Epithelial cell of proximal tubule (primary cell): ENCODE measurements around the gene KIF3A. TPM values are rescaled to one million over a fixed set of nuclear protein-coding genes. Genes with fewer than 3 reads are reported as not detected.
A peak's percentile ranks its signal among the peaks of the same experiment; 100 is the strongest.

Source experiments
- DNase-seq: peaks from one replicate; pipeline ENCODE4 v3.0.0-alpha.2; 2011; ENCODE audit warnings: low read depth
- H3K4me3 ChIP-seq: 2 replicates; pipeline ENCODE4 v1.5.1; 2011; ENCODE audit warnings: low read depth, mild to moderate bottlenecking, low read length
- total RNA-seq: library from RNA; depleted of rRNA; stranded (reverse); fragments of >200 nt; gene quantifications from 2 replicates; pipeline ENCODE4 v1.2.3, GENCODE V29; 2015
- TF ChIP-seq, protein P1 (sequence below): conservative IDR thresholded peaks from 2 replicates; pipeline ENCODE4 v1.5.1; 2012; ENCODE audit warnings: low read depth, mild to moderate bottlenecking, low read length

The KIF3A gene
- total RNA-seq, 1 donor from 2014 or later: 7.6 TPM

- H3K4me3 ChIP-seq: no peak overlapping the region
- no peak for DNase-seq
- TF ChIP-seq, protein P1, sequence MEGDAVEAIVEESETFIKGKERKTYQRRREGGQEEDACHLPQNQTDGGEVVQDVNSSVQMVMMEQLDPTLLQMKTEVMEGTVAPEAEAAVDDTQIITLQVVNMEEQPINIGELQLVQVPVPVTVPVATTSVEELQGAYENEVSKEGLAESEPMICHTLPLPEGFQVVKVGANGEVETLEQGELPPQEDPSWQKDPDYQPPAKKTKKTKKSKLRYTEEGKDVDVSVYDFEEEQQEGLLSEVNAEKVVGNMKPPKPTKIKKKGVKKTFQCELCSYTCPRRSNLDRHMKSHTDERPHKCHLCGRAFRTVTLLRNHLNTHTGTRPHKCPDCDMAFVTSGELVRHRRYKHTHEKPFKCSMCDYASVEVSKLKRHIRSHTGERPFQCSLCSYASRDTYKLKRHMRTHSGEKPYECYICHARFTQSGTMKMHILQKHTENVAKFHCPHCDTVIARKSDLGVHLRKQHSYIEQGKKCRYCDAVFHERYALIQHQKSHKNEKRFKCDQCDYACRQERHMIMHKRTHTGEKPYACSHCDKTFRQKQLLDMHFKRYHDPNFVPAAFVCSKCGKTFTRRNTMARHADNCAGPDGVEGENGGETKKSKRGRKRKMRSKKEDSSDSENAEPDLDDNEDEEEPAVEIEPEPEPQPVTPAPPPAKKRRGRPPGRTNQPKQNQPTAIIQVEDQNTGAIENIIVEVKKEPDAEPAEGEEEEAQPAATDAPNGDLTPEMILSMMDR: no peak
Measured at GRCh38 chr5:132679166-132679565, 58.2 kb downstream of the KIF3A start.

GRCh38 chr5:132678735-132679134 lies 58.6 kb downstream of the KIF3A start:
- H3K4me3 ChIP-seq: no peak overlapping the region
- TF ChIP-seq, protein P1: no peak
- no peak for DNase-seq

DNA sequence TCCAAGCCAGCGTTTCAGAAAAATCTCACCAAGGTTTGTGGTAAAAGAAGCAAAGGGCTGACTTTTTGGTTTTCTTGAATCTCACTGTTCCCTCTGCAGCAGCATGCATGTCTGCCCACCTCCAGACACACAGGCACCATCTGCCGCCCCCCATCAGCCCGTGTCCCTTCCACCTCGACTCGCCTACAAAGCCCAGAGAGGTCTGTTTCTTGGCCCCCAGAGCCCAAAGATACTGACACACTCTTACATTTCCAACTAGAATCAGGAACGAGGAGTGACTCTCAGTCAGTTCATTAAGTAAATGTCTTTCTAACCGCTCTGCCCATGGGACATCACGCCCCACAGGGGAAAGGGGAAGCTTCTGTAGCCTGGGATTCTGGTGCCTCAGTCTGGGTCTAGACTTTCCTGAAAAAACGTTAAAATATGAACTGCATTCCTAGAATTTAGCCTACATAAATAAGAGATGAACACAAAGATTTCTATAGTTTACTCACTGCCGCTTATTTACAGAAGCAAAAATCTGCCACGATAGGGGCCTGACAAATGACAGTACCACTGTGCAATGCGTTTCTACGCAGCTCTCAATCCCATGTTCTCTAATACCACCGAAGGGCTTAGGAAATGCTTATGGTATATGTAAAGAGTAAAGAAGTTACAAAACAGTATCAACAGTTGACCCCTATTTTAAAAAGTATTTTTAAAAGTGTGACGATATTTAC lies 59.5 kb downstream of the KIF3A start:
- TF ChIP-seq, protein P1: no peak
- H3K4me3 ChIP-seq: no peak overlapping the region
- no peak for DNase-seq

DNA sequence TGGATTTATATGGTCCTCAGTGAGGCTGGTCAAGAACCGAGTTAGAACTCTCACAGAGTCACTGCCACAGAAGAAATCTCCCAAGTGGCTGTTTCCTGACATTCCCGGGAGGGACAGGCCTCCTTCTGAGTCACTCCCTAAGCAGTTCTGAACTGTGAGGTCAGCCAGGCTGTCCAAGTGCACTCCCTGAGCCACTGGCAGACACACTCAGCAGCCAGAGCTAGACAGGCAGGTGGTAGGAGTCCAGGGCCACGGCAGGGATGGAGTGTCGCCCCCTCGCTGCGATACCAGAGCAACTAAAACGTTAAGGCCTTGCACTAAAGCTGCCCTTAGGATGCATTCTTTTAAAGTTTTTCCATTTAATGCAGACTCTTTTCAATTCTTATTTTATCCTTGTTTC lies 60.2 kb downstream of the KIF3A start:
- DNase-seq: peak; percentile 56
- TF ChIP-seq, protein P1: peak; percentile 60
- no peak overlapping the region for H3K4me3 ChIP-seq

DNA sequence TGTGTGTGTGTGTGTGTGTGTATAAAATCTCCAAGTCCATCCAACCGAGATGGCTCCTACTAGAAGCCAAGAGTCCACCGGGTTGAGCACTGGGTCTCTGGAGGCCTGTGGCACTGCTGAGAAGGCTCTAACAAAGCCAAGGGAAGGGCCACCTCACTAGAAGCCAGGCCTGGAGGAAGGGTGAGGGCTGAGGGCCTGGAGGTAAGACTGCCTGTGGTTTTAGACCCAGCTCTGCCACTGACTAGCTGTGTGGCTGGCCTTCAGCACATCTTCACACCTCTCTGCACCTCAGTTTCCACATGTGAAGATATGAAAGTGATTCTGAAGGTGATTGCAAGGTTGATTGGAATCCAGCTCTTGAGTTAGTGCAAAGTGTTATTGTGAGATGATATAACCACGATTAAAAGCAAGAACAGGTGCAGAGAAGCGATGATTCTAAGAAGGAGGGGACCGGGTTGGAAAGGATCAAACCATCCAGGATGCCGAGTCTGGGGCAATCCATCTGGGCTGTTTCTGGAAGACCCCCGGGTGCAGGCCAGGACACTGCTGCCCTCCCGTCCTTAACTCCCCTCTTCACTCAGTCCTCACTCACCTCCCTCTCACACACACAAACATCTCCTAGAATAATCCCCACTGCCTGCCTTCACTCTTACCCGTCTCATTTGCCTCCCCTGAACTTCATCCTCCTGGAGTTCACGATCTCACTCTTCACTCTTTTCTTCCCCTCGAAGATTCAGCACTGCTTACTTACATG lies 61.2 kb downstream of the KIF3A start:
- no peak overlapping the region for H3K4me3 ChIP-seq
- no peak for DNase-seq
- TF ChIP-seq, protein P1: no peak

GRCh38 chr5:132674671-132675506 lies 62.5 kb downstream of the KIF3A start:
- DNase-seq: peak; percentile 50
- TF ChIP-seq, protein P1: no peak
- H3K4me3 ChIP-seq: no peak overlapping the region
